ENCODE data around the gene ZNF865. TPM values are rescaled to one million over a fixed set of nuclear protein-coding genes. Genes with fewer than 3 reads are reported as not detected.

Gene ZNF865
- total RNA-seq, 1 experiment from 2014 or later: 16.2 TPM

- no peak overlapping the region for H3K27ac ChIP-seq (ENCODE audit: low read depth, low read length)
- DNase-seq (ENCODE audit: low read depth, low spot score) (no peak), ATAC-seq (no peak)
- H2AFZ ChIP-seq (ENCODE audit: low read depth, low read length, poor library complexity, severe bottlenecking): no peak overlapping the region
- H4K20me1 ChIP-seq (ENCODE audit: insufficient read depth): no peaks in the 10 kb centered on the region
- H3K9me2 ChIP-seq (ENCODE audit: insufficient read depth): no peaks in the 10 kb centered on the region
- no peak overlapping the region for H3K9ac ChIP-seq (ENCODE audit: low read length)
- RAD21 ChIA-PET (ENCODE audit: low non-redundant PET in 1 of 2, low total read pairs in 2 of 2, uncharacterized antibody in 2 of 2, unreplicated experiment in 2 of 2): no interaction called here
- peaks cover 10 to 11% of the 10 kb centered on the region in 2 experiments; a peak in 3 of 4 replicates for H3K36me3 ChIP-seq (ENCODE audit: control insufficient read depth in 1 of 2, insufficient read depth in 2 of 2, low read length in 2 of 2)
- H3K4me3 ChIP-seq (replicated peaks in 1 of 2; ENCODE audit: low read depth in 1 of 2, low read length in 2 of 2): no peak overlapping the region
- POLR2A ChIA-PET: no interaction called here
- no peaks in the 10 kb centered on the region for H3K27me3 ChIP-seq (ENCODE audit: insufficient read depth, low read length)
- H3K79me2 ChIP-seq (ENCODE audit: insufficient read depth, low read length): peaks cover 13% of the 10 kb centered on the region
- no peak overlapping the region for H3K4me2 ChIP-seq (ENCODE audit: low read length)
- intact Hi-C loops (cut with micrococcal nuclease): no loop called here
- no TSS peak for BruUV-seq (replicated peaks)
- CTCF ChIA-PET: no interaction called here
- TF ChIP-seq RAD21 (IDR thresholded peaks at IDR 0.05; ENCODE audit: low read depth): no peak
- TF ChIP-seq ELF1 (IDR thresholded peaks at IDR 0.05; ENCODE audit: borderline replicate concordance, low read depth): no peak
- TF ChIP-seq FOSL1 (IDR thresholded peaks at IDR 0.05; ENCODE audit: low read depth): no peak
- no peak for TF ChIP-seq ATF3 (IDR thresholded peaks at IDR 0.05)
- TF ChIP-seq POLR2AphosphoS5 (IDR thresholded peaks at IDR 0.05; ENCODE audit: low read depth, low read length): no peak
- TF ChIP-seq EZH2phosphoT487 (IDR thresholded peaks at IDR 0.05; ENCODE audit: borderline replicate concordance): no peak
- TF ChIP-seq ZNF274 (IDR thresholded peaks at IDR 0.05; ENCODE audit: low read depth, low read length): no peak
- no peak for TF ChIP-seq SIN3A (IDR thresholded peaks at IDR 0.05; ENCODE audit: low read depth)
- no peak for TF ChIP-seq CEBPB (IDR thresholded peaks at IDR 0.05; ENCODE audit: low read depth)
- TF ChIP-seq SRF (IDR thresholded peaks at IDR 0.05; ENCODE audit: low read depth): no peak
- no peak for TF ChIP-seq JUND (IDR thresholded peaks at IDR 0.05)
- TF ChIP-seq CTCF (IDR thresholded peaks at IDR 0.05 in 2 of 3, conservative IDR thresholded peaks at IDR 0.05 in 1 of 3; ENCODE audit: borderline replicate concordance in 1 of 3, insufficient read depth in 1 of 3, low read depth in 2 of 3, low read length in 2 of 3): no peak
- TF ChIP-seq ZFX (IDR thresholded peaks at IDR 0.05): no peak
- TF ChIP-seq YY1 (IDR thresholded peaks at IDR 0.05; ENCODE audit: extremely low read depth, insufficient replicate concordance, low read depth, low read length): no peak
- TF ChIP-seq POLR2A (IDR thresholded peaks at IDR 0.05; ENCODE audit: borderline replicate concordance, extremely low read depth, insufficient read depth, insufficient read length): no peak
- TF ChIP-seq CBX3 (IDR thresholded peaks at IDR 0.05; ENCODE audit: low read depth): no peak
- TF ChIP-seq SP1 (IDR thresholded peaks at IDR 0.05; ENCODE audit: low read depth): no peak
- TF ChIP-seq EGR1 (IDR thresholded peaks at IDR 0.05; ENCODE audit: low read depth): no peak
- TF ChIP-seq EZH2 (IDR thresholded peaks at IDR 0.05): no peak
- TF ChIP-seq ZBTB33 (IDR thresholded peaks at IDR 0.05; ENCODE audit: extremely low read depth, insufficient replicate concordance, low read length): no peak
- H3K9me3 ChIP-seq (ENCODE audit: control insufficient read depth in 1 of 2, insufficient read depth in 1 of 2, low read depth in 1 of 2, low read length in 2 of 2): no peaks in the 10 kb centered on the region
- H3K4me1 ChIP-seq (ENCODE audit: control insufficient read depth in 1 of 2, insufficient read depth in 2 of 2, low read length in 2 of 2): peaks cover 9 to 19% of the 10 kb centered on the region in 2 experiments; a peak in 3 of 4 replicates
Observed at GRCh38 chr19:55649268-55650125, 44.0 kb downstream of the ZNF865 start.
